Activated CD4-positive, alpha-beta T cell treated with anti-CD3 and anti-CD28 coated beads for 48 hours (primary cell): ENCODE data around the gene CEP170.
A peak's percentile ranks its signal among the peaks of the same experiment; 100 is the strongest.
"Not testable (repeated sequence)": the region's sequence is repeated elsewhere in the genome, so short reads cannot be mapped to it uniquely, and the experiment has no call there.

Experiments used
- DNase-seq: peaks from one replicate; pipeline ENCODE4 v3.0.0-alpha.2; 2020

CEP170 gene

DNA sequence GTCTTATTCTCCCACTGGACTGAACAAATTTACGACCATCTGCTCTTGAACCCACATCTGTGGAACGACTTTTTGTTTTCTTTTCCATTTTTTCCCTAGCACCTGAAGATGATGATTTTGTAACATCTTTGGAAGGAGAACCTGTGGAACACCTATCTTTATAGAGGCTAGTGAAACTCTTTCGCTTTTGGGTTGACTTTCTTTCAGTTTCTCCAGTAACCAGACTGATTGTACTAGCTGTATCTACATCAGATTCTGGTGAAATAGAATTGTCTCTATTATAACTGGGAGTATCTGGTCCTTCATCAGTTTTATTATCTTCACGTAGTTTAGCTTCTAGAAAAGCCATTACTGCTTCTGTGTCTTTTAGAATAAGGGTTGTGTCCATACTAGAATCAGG lies 90.2 kb downstream of the CEP170 start:
- not testable (repeated sequence) for DNase-seq

GRCh38 chr1:243150906-243151305 lies 104.2 kb downstream of the CEP170 start:
- DNase-seq = not testable (repeated sequence)

GRCh38 chr1:243149120-243149519 lies 106.0 kb downstream of the CEP170 start:
- not testable (repeated sequence) for DNase-seq

DNA sequence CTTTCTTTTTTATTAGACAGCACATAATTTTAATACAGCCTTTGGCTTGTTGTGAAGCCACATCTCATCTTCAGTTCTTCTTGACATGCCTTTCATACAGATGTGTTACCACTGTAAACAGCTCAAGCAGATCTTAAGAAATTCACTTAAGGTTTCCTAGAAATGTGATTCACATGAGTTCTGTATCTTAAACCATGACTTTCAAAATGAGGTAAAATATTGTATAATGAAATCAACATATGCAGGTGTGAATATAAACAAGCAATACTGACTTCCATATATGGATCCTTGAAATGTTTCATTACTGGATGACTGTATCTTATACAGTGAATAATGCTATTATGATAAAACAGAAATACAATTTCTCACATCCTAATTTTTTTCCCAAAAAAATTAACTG lies 107.7 kb downstream of the CEP170 start:
- not testable (repeated sequence) for DNase-seq

DNA sequence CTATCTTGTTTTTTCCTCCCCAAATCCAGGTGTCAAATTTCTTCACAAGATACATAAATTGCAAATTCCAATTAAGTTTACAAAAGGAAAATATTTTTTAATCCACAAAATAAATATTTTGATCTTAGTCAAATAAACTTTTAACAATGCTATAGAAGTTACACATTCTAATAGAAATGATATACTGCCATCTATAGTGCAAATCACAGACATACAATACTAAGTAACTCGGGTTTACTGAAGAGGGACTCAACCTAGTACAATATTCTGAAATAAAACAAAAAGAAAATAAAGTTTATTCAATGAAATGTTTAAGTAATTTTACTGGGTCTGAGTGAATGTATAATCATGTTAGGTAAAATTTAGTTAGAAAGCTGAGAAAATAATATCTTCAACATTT lies 114.6 kb downstream of the CEP170 start:
- DNase-seq = not testable (repeated sequence)

DNA sequence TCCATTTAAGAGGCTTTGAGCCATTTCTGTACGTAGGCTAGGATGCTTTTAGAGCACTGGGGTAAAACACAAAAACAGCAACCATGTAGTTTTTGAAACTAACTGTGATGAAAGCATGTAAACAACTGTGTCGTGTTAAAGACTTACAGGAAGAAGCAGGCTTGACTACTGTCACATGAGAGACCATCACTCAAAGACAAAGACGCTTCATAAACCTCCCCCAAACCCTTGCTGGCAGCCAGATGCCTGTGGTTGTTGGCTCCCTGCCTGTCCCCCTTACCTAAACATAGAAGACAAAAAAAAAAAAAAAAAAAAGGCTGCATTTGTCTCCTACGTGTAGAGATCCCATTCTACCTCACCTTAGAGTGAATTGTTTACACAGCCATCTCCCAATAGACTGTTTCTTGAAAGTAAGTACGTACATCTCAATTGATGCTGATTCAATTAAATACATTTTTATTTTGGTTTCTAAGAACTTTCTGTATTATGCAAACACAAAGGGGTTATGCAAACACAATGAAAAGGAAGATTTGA lies 132.1 kb downstream of the CEP170 start:
- not testable (repeated sequence) for DNase-seq

DNA sequence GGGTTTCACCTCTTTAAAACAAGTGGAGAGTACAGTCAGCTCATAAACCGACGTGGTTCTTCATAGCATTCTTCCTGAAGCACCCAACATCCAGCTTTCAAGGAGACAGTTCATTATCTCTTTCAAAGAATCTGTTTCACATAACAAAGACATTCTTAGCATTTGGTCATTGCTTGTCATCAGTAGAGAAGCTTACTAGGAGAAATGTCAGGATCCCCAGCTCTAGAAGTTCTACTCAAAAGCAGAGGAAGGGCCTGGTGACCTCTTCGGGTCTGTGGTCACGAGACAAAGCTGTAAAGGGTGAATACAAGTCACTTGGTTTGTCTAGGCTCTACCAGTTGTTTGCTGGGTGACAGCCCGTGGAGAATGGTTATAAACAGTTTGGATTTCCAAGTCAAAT lies 133.1 kb downstream of the CEP170 start:
- DNase-seq = not testable (repeated sequence)

GRCh38 chr1:243118601-243119322 lies 136.3 kb downstream of the CEP170 start:
- DNase-seq = not testable (repeated sequence)

GRCh38 chr1:243116187-243116586 lies 138.9 kb downstream of the CEP170 start:
- DNase-seq = not testable (repeated sequence)

GRCh38 chr1:243114769-243115168 lies 140.3 kb downstream of the CEP170 start:
- DNase-seq = not testable (repeated sequence)

GRCh38 chr1:243114059-243114713 lies 140.9 kb downstream of the CEP170 start:
- DNase-seq = not testable (repeated sequence)

GRCh38 chr1:243107171-243107570 lies 147.9 kb downstream of the CEP170 start:
- not testable (repeated sequence) for DNase-seq

DNA sequence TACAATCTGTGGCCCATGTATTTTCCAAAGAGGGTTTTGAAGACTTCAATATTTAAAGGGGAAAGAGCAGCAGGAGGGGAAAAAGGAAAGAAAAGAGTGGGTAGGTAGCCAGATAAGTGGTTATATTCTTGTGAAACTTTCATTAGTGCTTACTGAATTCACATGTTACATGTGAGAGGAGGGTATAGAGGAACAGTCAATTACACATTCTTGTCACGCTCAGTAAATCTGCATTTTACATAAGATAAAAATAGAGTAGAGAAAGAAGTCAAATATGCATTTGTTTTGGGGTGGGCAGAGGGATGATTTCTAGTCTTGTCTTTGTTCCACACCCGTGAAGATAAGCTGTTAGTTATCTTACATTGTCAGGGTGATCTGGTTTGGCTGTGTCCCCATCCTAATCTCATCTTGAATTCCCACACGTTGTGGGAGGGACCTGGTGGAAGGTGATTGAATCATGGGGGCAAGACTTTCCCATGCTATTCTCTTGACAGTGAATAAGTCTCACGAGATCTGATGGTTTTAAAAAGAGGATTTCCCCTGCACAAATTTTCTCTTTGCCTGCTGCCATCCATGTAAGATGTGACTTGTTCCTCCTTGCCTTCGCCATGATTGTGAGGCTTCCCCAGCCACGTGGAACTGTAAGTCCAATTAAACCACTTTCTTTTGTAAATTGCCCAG lies 149.3 kb downstream of the CEP170 start:
- not testable (repeated sequence) for DNase-seq

- DNase-seq = not testable (repeated sequence)
Observed at GRCh38 chr1:243105104-243105503, 150.0 kb downstream of the CEP170 start.

- DNase-seq = not testable (repeated sequence)
Observed at GRCh38 chr1:243104452-243104851, 150.6 kb downstream of the CEP170 start.

DNA sequence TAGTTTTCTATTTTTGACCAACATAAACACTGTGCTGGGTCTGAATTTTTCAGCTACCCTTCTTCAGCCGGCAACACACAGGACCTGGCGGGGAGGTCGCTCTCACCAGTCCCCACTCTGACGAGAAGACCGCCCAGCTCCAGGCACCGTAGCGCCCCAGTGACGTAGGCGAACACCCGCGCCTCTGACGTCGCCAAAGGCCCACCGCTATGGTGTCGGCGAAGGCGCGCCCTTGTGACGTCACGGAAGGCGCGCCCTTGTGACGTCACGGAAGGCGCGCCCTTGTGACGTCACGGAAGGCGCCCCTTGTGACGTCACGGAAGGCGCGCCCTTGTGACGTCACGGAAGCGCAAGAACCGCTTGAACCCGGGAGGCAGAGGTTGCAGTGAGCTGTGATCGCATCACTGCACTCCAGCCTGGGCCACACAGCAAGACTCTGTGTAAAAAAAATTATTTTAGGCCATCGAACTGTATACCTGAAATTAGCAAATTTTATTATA lies 153.5 kb downstream of the CEP170 start:
- DNase-seq = peak; percentile 81

- not testable (repeated sequence) for DNase-seq
Observed at GRCh38 chr1:243087368-243087767, 167.7 kb downstream of the CEP170 start.
